T-helper 2 cell treated with Interferon-gamma antibody and Interleukin-4, amounts not matched to agents 100 ng/mL and 5 ng/mL, for 36 hours (primary cell): Measurements from ENCODE around the gene FAM83B. TPM values are rescaled to one million over a fixed set of nuclear protein-coding genes. Genes with fewer than 3 reads are reported as not detected.
"Not testable (repeated sequence)": the region's sequence is repeated elsewhere in the genome, so short reads cannot be mapped to it uniquely, and the experiment has no call there.

Source experiments
- intact Hi-C: fragments of 100-400 bp; cut with micrococcal nuclease; formaldehyde crosslinking; loops from one replicate; pipeline ENCODE4 v1.15.1; 2023
- total RNA-seq: library from RNA; stranded (reverse); gene quantifications from 2 replicates; pipeline ENCODE4 v1.2.3, GENCODE V29; 2022

The FAM83B gene, protein sequence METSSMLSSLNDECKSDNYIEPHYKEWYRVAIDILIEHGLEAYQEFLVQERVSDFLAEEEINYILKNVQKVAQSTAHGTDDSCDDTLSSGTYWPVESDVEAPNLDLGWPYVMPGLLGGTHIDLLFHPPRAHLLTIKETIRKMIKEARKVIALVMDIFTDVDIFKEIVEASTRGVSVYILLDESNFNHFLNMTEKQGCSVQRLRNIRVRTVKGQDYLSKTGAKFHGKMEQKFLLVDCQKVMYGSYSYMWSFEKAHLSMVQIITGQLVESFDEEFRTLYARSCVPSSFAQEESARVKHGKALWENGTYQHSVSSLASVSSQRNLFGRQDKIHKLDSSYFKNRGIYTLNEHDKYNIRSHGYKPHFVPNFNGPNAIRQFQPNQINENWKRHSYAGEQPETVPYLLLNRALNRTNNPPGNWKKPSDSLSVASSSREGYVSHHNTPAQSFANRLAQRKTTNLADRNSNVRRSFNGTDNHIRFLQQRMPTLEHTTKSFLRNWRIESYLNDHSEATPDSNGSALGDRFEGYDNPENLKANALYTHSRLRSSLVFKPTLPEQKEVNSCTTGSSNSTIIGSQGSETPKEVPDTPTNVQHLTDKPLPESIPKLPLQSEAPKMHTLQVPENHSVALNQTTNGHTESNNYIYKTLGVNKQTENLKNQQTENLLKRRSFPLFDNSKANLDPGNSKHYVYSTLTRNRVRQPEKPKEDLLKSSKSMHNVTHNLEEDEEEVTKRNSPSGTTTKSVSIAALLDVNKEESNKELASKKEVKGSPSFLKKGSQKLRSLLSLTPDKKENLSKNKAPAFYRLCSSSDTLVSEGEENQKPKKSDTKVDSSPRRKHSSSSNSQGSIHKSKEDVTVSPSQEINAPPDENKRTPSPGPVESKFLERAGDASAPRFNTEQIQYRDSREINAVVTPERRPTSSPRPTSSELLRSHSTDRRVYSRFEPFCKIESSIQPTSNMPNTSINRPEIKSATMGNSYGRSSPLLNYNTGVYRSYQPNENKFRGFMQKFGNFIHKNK
- not detected in 2 replicates for total RNA-seq

GRCh38 chr6:54846243-54846856 is at the start of gene FAM83B:
FAM83B (plus strand) TSS chr6:54846771; CDS start chr6:54870247, 23,476 bp downstream.
- intact Hi-C loops: no loop called here

DNA sequence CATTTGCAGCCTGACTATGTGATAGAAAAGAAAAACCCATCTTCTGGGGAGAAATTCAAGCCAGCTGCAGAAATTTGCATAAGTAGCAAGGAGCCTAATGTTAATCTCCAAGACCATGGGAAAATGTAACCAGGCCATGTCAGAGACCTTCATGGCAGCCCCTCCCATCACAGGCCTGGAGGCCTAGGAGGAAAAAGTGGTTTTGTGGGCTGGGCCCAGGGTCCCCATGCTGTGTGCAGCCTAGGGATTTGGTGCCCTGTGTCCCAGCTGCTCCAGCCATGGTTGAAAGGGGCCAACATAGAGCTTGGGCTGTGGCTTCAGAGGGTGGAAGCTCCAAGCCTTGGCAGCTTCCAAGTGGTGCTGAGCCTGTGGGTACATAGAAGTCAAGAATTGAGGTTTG is 49.7 kb upstream of the FAM83B start:
- intact Hi-C loops: not testable (repeated sequence)

- intact Hi-C loops: no loop called here
Observed at GRCh38 chr6:54800050-54800600, 46.4 kb upstream of the FAM83B start.

DNA sequence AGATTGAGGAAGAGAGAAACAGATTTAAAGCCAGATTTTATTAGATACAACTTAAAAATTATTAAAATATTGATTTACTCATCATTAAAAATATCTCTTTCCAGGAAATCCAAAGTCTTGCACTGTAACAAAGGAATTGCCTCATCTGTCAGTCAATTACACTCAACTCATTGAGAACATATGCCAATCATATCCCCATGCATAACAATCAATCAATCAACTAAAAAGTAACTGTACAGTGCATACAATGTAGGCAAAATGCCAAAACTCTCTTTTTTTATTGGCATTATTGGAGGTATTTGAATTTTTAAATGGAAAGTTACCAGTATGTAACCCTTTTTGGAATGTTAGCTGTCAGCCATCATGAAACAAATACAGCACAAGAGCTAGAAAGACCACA is 45.3 kb upstream of the FAM83B start:
- intact Hi-C loops: no loop called here

DNA sequence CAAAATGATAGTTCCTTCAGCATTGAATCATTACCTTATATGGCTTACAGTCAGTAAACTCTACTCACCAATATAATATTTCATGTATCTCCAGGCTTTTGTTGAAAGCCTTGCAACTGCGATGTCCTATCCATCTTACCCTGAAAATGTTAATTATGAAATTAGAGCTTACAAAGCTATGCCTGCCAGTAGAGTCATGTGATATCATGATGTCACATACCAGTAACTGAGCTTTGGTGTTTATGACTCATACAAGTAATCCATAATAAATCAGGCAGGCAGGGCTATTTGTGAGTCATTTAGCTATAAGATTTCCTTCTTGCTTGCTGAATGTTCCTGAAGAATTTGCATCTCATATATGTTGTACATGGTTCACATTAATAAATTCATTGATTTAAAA is 44.9 kb upstream of the FAM83B start:
- intact Hi-C loops: no loop called here

DNA sequence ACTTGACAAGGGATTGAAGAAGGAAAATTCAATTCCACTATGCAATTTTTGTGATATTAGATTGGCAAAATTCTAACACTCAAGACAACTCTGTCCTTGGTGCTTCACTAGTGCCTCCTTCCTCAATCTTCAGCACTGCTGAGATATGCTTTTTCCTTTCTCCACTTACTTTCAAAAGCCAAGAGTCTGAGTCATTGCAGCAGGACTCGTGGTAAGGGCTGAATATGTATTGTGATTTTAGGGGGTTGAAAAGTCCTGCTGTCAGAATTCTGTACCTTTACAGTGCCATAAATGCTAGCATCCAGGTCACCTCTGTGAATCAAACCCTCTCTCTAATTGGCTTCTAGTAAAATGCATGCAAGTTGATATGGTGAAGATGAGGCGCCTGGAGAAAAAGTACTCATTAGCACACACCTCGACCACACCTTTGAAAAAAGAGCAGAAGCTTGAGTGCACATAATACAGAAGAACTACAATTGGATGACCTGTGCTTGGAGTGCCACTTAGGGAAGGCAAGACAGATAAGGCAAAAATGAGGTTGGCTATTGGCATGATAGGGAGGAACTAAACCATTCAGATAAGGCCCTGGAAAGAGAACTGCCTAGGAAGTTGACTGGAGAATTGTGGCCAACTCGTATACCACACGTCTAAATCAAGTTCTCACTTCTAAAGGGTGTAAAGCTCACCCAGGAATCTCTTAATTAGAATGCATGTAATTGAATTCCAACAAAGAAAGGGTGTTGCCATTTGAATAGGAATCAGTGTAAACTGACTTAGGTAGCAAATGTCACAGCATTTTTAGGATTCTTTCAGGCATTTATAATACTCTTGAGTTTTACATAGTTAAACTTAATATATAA is 43.6 kb upstream of the FAM83B start:
- intact Hi-C loops: no loop called here

GRCh38 chr6:54805077-54805476 is 41.5 kb upstream of the FAM83B start:
- intact Hi-C loops: no loop called here

GRCh38 chr6:54810147-54810546 is 36.4 kb upstream of the FAM83B start:
- intact Hi-C loops: no loop called here

GRCh38 chr6:54813892-54814291 is 32.7 kb upstream of the FAM83B start:
- intact Hi-C loops: no loop called here

GRCh38 chr6:54817236-54817635 is 29.3 kb upstream of the FAM83B start:
- intact Hi-C loops: no loop called here

- intact Hi-C loops: no loop called here
Observed at GRCh38 chr6:54817834-54818233, 28.7 kb upstream of the FAM83B start.

DNA sequence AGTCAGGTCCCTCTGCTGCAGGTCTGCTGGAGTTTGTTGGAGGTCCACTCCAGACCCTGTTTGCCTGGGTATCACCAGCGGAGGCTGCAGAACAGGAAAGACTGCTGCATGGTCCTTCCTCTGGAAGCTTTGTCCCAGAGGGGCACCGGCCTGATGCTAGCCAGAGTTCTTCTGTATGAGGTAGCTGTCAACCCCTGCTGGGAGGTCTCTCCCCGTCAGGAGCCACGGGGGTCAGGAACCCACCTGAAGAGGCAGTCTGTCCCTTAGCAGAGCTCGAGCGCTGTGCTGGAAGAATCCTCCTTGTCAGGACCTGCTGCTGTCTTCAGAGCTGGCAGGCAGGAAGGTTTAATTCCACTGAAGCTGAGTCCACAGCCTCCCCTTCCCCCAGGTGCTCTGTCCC is 22.3 kb upstream of the FAM83B start:
- intact Hi-C loops: not testable (repeated sequence)

GRCh38 chr6:54827010-54827409 is 19.6 kb upstream of the FAM83B start:
- intact Hi-C loops: no loop called here

- intact Hi-C loops: no loop called here
Observed at GRCh38 chr6:54830216-54830615, 16.4 kb upstream of the FAM83B start.

- intact Hi-C loops: no loop called here
Observed at GRCh38 chr6:54835176-54835575, 11.4 kb upstream of the FAM83B start.

GRCh38 chr6:54846857-54847674 is 495 bp downstream of the FAM83B start:
- intact Hi-C loops: no loop called here

DNA sequence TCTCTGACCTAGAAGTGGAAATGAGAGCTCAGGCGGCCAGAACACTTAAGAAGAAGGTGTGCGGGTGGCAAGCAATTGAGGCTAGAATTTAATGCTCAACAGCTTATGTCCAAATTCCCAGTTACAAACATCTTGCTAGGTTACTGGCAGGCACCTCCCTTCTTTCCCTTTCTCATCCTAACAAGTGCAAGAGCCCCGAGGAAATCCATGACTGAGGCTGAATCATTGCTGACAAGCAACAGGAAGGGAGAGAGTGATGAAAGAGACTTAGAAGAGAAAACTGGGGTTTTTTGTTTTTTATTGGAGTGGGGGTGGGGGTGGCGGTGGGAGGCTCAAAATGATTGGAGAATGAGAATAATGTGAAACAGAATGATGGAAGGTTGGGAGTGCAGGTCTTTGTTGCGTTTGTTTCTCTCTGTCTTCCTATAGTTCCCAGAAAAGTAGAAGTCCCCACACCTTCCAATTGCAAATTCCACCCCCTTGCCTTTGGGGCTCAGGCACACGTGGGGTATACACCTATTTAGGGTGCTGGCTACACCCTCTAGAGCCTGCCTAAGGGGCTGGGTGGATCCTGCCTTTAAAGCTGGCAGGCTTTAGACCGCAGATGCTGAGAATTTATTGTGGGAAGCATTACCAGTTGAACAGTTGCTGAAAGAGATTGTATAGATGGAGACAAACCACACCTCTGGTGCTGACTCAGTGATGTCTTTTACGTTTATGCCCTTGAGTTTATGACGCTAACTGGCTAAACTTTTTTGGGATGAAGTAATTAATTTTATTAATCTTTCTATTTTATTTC is 1.4 kb downstream of the FAM83B start:
- intact Hi-C loops: no loop called here

GRCh38 chr6:54850114-54850513 is 3.5 kb downstream of the FAM83B start:
- intact Hi-C loops: no loop called here

DNA sequence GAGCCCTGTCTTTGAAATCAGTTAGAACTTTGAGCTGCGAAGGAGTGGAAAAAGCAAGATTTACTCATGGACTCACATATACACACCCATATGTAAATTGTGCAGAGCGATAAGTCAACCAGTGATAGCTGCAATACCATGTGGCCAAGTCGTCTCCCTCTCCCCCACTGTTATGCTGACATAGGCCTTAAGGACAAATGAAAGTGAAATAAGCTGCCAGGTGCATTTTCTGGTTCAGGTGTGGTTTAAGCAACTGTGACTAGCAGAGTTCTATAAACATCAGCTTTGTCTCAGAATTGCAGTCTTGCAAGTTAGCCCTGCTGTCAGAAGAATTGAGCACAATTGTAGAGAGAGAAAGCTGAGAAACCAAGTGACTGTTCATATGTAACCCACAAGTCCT is 9.6 kb downstream of the FAM83B start:
- intact Hi-C loops: no loop called here
